Endometrial microvascular endothelial cells (primary cell): ENCODE results near the gene RBM27. TPM values are rescaled to one million over a fixed set of nuclear protein-coding genes. Genes with fewer than 3 reads are reported as not detected.
"Not testable (repeated sequence)": the region's sequence is repeated elsewhere in the genome, so short reads cannot be mapped to it uniquely, and the experiment has no call there.

Experiments used
- in situ Hi-C: cut with HindIII; loops from 2 replicates; pipeline ENCODE4 v1.10.0; 2017; ENCODE audit warnings: low sequenced_read_pairs, low pct_unique_long_range_greater_than_20kb; ENCODE audit errors: inconsistent ontology term
- total RNA-seq: library from RNA; depleted of rRNA; stranded (reverse); fragments of >200 nt; gene quantifications from one replicate; pipeline ENCODE4 v1.2.3, GENCODE V29; 2015; ENCODE audit errors: inconsistent ontology term

Gene RBM27
- total RNA-seq, 1 donor from 2014 or later, result 12.5 TPM

DNA sequence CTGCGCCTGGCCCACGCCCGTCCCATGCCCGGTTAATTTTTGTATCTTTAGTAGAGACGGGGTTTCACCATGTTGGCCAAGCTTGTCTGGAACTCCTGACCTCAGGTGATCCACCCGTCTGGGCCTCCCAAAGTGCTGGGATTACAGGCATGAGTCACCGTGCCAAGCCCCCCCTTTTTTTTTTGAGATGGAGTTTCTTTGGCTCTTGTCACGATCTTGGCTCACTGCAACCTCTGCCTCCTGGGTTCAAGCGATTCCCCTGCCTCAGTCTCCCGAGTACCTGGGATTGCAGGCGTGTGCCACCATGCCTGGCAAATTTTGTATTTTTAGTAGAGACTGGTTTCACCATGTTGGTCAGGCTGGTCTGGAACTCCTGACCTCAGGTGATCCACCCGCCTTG lies 1.6 kb upstream of the RBM27 start:
- in situ Hi-C loops, result not testable (repeated sequence)

GRCh38 chr5:146203872-146204192 lies 427 bp downstream of the RBM27 start:
- in situ Hi-C loops, result no loop called here

DNA sequence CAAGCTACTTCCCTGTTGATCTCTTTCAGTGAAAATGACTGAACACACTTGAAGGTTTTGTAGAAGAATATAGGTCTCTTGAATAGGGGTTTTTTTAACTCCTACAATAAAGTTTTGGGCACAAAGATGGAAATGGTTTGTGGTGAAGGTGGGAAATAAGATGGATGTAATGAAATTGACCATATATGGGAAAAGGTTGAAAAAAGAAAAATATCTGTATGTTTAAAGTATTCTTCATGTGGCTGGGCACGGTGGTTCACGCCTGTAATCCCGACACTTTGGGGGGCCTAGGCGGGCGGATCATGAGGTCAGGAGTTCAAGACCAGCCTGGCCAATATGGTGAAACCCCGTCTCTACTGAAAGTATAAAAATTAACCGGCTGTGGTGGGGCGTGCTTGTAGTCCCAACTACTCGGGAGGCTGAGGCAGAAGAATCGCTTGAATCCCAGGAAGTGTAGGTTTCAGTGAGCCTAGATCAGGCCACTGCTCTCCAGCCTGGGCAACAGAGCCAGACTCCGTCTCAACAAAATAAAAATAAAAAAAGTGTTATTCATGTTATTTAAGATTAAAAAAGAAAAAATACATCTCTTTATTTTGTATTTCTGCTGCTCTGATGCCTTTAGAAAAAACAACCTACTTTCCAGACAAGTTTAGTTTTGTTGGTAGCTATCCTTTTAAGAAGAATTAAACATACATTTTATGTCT lies 2.2 kb downstream of the RBM27 start:
- in situ Hi-C loops, result no loop called here

DNA sequence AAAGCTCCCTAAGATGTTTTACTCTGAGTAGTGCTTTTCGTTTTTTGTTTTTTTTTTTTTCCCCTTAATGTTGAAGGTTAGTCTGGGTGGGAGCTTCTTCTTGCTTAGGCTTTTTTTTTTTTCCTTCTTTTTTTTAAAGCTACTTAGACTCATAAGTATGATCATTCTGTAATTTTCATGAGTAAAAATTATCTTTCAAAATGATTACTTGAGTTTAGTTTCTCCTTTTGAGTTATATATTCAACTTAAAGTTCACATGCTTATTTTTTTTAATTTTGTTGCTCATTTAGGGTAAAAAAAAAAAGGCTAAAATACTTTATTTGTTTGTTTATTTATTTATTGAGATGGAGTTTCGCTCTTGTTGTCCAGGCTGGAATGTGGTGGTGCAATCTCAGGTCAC lies 2.9 kb downstream of the RBM27 start:
- in situ Hi-C loops, result no loop called here

DNA sequence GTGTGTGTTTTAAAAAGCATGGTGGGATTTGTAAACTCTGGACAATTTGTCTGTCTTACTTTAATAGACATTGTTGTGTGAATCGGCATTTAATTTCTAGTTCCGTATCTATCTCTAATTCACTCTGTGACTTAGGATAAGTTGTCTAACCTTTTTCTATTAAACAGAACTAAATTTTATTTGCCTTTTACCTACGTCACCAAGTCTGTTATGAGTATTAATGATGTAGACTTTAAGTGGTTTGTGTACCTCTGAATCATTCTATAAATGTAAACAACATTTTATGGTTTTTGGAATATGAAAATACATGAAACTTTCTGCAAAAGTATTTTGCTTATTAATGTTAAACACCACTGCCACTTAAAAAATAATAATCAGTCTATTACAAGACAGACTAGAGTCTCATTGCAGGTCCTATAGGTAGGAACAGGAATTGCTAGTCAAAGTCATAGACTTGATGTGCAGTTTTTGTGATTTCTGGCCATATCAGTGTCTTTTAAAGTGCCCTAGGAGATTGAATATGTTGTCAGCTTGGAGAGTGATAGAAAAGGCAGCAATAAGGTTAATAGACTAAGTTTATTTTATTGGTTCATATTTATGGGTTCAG lies 5.6 kb downstream of the RBM27 start:
- in situ Hi-C loops, result no loop called here

GRCh38 chr5:146209714-146210113 lies 6.3 kb downstream of the RBM27 start:
- in situ Hi-C loops, result no loop called here

DNA sequence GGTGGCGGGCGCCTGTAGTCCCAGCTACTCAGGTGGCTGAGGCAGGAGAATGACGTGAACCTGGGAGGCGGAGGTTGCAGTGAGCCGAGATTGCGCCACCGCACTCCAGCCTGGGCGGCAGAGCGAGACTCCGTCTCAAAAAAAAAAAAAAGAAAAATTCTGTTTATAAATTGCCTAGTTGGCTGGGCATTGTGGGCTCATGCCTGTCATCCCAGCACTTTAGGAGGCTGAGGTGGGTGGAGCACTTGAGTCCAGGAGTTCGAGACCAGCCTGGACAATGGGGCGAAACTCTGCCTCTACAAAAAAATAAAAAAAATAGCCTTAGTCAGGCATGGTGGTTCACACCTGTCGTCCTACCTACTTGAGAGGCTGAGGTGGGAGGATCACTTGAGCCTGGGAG lies 7.4 kb downstream of the RBM27 start:
- in situ Hi-C loops, result not testable (repeated sequence)

- in situ Hi-C loops, result no loop called here
Observed at GRCh38 chr5:146213210-146213826, 9.9 kb downstream of the RBM27 start.

GRCh38 chr5:146214881-146215280 lies 11.5 kb downstream of the RBM27 start:
- in situ Hi-C loops, result not testable (repeated sequence)

GRCh38 chr5:146218168-146218567 lies 14.8 kb downstream of the RBM27 start:
- in situ Hi-C loops, result no loop called here

GRCh38 chr5:146219243-146219642 lies 15.8 kb downstream of the RBM27 start:
- in situ Hi-C loops, result no loop called here

DNA sequence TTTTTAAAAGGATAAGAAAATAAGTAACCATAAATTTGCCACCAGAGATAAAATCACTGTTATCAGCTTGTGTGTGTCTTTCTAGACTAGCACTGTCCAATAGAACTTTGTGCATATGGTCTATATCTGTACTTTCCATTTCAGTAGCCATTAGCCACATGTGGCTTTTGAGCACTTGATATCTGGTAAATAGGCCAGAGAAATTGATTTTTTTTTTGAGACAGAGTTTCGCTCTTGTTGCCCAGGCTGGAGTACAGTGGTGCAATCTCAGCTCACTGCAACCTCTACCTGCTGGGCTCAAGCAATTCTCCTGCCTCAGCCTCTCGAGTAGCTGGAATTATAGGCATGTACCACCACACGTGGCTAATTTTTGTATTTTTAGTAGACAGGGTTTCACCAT lies 17.8 kb downstream of the RBM27 start:
- in situ Hi-C loops, result no loop called here

- in situ Hi-C loops, result no loop called here
Observed at GRCh38 chr5:146222005-146222404, 18.6 kb downstream of the RBM27 start.

DNA sequence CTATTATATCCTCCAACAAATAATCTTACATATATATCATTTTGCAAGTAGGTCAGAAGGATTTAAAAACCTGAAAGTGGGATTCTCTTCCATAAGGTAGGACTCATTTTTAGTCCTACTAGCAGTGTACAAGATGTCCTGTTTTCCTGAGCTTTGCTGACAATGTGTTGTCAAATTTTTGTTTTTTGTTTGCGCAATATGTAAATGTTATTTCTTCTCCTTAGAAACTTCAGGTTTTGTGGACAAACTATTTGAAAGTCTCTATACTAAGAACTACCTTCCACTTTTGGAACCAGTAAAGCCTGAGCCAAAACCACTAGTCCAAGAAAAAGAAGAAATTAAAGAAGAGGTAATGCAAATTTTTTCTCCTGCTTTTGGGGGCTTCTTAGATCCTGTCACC lies 19.8 kb downstream of the RBM27 start:
- in situ Hi-C loops, result no loop called here

DNA sequence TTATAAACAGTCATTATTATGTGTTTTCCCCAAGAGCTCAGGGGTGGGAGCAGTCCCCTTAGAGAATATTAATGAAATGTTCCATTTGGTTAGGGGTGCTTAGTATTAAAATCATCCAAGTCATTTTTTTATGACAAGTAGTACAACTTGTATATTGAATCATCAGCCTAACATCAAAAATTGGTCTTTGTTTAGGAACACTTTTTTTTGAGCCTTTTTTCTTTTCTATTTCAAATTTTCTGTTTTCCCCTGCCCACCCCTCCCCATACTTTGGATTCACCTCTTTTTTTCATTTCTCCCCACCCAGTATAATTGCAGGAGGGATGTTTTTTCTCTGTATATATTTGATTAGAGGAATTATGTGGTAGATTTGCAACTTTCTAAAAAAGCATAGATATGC lies 25.8 kb downstream of the RBM27 start:
- in situ Hi-C loops, result no loop called here

DNA sequence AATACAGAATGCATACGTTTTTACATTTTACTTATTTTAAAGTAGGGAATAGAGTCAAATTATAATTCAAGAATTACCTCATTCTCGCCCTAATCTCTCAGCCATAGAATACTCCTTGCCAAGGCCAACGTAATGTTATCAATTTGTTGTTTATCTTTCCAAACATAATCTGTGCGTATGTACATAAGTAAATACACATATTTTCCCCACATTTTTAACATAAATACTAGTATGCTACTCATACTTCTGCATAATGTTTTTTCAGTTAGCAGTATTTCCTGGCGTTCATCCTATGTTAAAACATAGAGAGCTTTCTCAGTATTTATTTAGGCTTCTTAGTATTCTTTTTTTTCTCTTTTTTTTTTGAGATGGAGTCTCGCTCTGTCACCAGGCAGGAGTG lies 28.8 kb downstream of the RBM27 start:
- in situ Hi-C loops, result no loop called here

GRCh38 chr5:146233441-146233840 lies 30.0 kb downstream of the RBM27 start:
- in situ Hi-C loops, result no loop called here

GRCh38 chr5:146238973-146239372 lies 35.6 kb downstream of the RBM27 start:
- in situ Hi-C loops, result no loop called here

- in situ Hi-C loops, result no loop called here
Observed at GRCh38 chr5:146240951-146241350, 37.5 kb downstream of the RBM27 start.

- in situ Hi-C loops, result no loop called here
Observed at GRCh38 chr5:146243247-146243646, 39.8 kb downstream of the RBM27 start.

DNA sequence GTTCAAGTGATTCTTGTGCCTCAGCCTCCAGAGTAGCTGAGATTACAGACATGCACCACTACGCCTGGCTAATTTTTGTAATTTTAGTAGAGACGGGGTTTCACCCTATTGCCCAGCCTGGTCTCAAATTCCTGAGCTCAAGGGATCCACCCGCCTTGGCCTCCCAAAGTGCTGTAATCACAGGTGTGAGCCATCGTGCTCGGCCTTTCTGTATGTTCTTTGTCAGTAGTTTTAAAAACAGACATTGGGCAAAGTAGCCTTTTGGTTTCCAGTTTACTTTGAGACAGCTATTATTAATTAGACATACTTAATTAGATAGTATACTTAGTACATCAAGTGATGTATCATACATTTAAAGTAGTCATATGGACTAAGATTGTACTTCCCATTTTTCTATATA lies 45.2 kb downstream of the RBM27 start:
- in situ Hi-C loops, result no loop called here
